Stimulated activated CD4-positive, alpha-beta T cell treated with anti-CD3 and anti-CD28 coated beads, Interleukin-1b, Interleukin-23, amount 100 ng/mL, for 1 hour (primary cell): ENCODE data around the gene REN.

Source experiments
- DNase-seq, 2 donors: peaks; one replicate each; pipeline ENCODE4 v3.0.0-alpha.2; 2020; ENCODE audit warnings: low read depth in 2 of 2

Gene REN

DNA sequence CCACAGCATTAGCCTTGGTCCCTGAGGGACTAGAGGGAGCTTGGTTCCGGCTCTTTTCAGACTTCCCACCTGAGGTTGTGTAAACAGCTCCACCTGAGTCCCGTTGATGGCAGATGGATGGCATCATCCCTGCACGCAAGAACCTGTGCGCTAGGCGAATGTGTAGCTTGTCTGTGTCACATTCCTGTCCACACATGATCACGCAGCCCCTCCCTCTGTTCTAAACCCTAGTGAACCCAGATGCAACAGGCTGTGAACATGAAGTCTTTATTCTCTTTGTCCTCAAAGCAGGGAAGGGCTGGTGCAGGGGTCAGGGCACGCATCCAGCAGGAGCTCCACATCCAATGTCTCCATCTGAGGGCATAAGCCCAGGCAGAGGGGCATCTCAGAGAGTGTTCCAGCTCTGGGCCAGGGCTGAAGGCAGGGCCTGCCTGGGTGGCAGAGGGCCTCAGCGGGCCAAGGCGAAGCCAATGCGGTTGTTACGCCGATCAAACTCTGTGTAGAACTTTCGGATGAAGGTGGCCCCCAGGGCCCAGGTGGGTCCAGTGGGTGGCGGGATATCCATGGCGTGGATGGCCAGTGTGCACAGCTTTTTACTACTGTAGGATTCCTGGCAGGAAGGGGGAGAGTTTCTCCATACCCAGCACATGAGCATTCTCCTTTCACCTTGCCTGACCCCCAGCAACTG is 11.4 kb downstream of the REN start:
- no peak for DNase-seq

DNA sequence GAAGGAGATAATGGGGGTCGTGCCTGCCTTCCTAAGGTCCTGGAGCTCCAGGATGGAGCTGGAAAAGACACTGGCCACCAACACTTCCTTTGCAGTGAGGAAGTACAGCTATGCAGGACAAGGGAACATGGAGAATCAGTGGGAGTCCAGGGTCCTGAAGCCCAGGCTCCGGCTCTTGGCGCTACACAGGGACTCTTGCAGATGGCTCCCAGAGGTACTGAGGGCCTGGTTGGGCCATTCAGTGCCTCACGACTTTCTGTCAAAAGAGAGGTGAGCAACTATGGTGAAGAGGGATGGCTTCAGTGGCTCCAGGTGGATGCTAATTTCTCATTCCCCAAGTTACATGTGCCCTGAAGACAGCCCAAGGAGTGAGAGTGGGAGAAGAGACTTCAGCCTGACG is 12.5 kb downstream of the REN start:
- no peak for DNase-seq

DNA sequence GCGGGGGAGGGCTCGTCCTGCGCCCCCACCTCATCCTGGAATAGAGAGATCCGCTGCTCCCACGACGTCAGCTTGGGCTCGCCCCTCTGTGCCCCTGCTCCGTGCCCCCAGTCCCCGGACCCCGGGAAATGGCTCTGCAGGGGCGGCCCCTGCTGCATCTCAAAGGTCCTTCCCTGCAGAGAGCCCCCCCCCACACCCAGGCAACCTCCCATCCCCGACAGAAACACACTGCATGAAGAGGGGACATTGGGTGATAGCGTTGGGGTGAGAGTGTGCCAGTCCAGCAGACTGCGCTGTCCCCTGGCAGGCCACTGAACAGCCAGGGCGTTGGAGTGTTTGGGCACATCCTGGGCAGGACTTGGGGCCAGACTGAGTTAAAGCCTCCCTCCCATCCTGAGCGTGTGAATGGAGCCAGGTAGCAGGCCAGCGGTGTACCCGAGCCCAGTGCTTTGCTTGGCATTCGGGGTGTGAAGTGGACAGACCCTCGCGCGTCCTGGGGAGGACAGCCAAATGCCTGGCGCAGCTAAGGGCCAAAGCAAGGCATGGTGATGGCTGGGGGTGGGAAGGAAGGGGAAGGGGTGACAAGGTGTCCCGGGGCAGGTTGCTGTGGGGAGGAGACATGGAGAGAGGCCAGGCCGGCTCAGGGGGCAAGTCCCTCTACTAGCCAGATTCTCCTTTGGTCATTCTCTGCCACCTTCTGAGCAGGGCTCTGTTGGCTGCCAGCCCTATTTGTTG is 13.7 kb downstream of the REN start:
- no peak for DNase-seq

DNA sequence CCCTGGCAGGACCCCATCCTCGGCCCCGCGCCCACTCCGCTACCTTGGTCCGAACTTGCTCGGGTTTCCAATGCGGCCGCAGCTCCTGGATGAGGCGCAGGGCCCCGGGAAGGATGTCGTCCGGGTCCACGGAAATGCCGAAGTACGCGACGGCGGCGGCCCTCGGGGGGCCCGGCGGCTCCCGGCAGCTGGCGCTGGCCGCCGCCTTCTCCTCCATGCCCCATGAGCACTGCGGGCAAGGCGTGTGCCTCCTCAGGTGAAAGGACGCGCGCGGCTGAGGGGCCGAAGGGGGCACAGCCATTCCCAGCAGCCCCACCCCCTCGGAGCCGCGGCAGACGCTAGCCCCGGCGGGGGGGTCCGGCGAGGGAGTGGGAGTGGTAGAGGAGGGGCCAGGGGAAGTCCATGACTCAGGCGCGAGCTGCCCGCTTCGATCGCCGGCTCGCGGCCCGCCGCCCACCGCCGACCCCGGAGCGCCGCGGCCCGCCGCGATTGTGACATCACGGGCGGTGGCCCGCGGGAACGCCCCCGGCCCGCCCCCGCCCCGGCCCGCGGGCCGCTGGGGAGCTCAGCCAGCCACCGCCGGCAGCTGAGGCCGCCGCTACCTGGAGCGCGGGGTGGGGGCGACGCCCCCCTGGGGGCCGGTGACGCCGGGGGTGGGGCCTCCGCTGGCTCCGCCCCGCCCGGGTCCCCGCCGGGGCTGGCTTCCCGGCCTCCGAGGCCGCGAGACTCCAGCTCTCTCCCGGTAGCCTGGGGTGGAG is 14.4 kb downstream of the REN start, which contains the start of gene ETNK2:
Gene ETNK2 (minus strand): TSS at position 493 of the 758 bp plus-strand sequence. CDS start 192 bp downstream, at position 301.
- DNase-seq = peak; percentile 12 to 30

DNA sequence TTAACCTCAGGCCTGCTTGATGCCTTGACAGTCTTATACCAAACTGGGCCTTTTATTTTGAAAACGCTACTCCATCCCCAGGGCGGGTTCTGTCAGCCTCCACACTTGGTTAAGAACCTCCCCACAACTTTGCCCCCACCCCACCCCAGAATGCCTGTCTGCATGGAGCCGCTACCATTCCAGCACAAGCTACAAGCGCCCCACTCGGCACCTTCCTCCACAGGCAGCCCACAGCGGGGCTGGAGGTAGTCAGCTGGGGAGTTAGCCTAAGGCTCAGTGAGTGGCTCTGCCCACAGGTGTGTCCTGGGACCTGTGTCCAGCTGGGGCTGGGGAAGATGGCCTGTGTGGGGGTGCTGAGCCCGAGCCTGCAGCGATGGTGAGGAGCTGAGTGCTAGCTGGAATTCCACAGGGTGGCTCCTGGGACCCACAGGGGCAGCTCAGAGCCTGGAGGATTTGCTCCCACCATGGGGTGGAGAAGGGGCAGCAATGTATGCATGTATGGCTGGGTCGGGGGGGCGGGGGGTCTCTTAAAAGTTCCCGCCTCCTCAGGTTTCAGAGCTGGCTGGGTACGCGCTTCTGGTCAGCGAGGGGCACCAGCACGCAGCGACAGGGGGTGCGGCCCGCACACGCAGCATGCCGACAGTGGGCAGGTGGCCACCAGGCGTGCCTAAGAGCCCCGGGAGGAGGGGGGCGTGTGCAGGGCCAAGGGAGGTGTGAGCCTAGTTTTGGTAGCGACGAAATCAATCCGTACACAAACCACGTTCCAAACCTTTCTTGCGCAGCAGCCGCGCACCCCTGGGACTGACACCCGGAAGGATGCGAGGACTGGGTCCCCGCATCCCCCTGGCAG is 15.2 kb downstream of the REN start:
- no peak for DNase-seq

DNA sequence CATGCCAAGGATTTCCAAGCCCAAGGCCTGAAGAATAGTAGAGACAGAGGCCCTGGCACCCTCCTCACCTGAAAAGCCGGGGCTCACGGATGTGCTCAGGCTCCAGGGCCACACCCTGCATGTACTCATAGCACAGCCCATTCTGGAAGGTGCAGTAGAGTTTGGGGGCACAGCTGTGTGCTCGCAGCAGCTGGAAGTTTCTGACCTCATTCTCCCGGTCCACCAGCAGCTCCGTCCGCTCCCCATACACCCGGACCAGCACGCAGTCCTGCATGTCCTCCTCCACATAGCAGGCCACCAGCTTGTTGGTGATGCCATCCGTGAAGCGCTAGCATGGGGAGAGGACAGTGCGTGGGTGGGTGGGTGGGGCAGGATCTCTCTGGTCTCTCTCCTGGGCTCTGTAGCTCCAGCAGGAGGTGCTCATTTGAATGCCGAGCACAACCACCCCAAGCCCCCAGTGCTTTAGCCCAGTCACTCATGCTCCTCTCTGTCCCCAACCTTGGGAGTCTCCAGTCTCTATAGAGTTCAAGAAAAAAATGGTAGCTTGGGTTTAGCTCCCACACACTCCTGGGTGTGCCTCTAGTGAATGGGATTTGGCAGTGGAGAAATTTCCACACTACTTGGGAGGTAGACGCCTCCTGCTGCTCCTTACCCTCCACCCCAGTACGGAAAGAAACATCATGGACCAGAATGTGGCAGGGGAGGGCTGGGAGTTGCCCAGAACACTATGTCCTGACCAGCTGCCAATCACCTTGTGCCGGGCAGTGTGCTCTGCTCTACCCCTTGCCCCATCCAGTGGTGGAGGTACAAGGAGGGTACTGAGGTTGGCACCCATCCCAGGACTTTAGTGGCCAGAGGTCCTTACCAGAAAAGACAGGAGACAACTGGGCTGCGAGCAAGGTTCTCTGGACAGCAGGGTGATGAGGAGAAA is 16.2 kb downstream of the REN start:
- no peak for DNase-seq

DNA sequence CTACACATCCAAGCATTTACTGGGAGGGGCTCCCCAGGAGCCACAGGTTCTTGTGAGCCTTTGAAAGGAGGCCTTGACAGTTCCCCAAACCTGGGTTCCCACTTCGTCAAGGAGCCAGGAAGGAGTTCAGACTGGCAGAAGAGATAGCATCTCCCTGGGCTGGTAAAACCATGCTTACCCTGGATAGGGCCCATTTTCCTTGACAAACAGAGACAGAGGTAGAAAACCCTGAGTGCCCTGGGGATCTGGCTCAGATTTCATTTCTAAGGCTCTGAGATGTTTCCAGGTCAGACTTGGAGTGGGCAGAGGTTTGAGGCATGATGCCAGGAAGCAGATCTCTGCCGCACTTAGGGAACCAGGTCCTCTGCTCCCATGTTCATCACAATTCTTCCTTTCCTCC is 17.0 kb downstream of the REN start:
- no peak for DNase-seq

DNA sequence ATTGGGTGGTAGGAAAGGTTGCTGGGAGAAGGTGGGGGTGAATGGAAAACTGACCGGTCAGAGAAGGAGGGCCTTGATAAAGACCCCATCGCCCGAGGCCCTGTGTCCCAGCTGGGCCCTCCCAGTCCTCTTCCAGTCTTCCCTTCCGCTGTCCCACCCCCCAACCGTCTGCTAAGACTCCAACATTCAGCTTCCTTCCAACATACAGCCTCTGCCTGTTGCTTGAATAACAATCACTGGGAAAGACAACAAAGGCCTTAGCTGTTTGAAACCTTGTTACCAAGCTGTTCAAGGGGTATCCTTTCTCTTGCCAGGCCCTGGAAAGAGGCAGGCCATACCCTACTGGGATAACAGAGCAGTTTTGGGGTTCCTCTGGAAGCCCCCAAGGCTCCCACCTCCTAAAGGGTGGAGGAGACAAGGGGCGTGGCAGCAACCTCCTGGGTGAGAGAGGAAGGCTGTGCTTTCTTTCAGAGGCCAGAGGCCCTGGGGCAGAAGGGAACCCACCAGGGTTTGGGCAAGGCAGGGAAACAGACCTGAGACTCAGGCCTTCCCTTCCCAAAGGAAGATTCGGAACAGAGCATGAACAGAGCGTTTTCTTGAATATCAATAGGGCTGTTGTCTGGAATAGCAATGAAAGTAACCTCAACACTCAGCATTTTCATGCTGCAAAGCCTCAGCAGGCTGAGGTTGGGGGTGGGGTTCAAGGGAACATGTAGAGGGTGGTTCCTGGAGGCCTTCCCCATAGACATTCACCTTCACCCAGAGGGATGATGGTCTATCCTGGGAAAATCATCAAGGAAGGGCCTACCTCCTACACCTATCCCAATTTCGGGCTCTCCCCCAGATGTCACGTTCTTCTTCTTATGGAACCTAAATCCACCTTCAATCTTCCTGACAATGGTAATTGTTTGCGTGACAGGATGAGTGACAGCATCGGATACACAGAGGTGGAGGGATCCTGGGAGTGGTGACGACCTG is 18.4 kb downstream of the REN start:
- DNase-seq = no peak

DNA sequence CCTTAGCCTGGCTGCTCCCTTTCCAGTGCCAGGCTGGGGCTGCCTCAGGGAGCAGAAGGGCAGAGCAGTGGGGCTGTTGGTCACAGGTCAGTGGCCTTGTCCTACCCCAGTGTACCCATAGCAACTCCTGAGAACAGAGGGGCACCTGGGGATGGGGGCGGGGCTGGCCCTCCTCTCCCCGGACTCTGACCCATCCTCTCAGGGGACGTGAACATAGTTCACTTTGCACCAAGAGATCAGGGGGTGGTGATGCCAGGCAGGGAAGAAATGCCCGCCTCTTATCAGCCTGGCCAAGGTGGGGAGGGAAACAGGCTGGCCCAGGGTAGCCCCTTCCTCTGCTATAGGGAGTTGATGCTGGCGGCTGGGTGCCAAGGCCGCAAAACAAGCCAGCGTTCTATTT is 19.2 kb downstream of the REN start:
- no peak for DNase-seq

DNA sequence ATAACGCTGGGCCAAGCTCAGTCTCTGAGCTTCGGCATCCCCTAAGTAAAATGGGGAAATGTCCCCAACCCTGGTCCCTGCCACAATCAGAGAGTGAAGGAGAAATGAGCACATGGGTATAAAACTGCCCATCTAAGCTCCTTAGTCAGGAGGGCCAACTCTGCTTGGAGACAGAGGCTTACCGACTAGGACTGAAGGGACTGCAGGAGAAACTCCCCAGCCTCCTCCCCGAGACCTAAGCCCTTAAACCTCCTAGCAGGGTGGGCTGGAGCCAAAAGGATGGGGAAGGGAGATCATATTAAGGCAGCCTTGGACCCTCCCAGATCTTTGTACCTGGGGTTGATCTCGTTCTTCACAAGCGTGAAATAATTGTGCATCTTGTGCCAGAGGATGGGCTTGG is 19.8 kb downstream of the REN start:
- no peak for DNase-seq

DNA sequence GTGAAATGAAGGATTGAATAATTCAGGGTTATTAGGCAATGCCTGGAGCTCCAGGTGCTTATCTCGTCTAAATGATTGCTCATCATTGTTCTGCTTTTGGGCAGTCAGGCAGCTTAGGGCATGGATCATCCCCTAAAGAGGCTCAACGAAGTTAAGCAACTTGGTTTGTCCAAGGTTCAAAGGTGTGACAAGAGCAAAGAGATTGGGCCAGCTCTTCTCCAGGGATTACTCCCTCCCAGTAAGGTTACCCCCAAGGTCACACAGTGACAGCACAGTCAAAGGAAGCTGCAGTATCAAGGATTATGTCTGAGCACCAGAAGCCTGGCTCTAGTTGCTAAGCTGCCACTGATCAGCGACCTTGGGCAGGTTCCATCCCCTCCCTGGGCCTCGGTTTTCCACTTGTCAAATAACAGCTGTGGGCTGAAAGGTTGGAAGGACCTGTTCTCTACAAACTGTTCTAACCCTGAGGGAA is 21.1 kb downstream of the REN start:
- DNase-seq = no peak

DNA sequence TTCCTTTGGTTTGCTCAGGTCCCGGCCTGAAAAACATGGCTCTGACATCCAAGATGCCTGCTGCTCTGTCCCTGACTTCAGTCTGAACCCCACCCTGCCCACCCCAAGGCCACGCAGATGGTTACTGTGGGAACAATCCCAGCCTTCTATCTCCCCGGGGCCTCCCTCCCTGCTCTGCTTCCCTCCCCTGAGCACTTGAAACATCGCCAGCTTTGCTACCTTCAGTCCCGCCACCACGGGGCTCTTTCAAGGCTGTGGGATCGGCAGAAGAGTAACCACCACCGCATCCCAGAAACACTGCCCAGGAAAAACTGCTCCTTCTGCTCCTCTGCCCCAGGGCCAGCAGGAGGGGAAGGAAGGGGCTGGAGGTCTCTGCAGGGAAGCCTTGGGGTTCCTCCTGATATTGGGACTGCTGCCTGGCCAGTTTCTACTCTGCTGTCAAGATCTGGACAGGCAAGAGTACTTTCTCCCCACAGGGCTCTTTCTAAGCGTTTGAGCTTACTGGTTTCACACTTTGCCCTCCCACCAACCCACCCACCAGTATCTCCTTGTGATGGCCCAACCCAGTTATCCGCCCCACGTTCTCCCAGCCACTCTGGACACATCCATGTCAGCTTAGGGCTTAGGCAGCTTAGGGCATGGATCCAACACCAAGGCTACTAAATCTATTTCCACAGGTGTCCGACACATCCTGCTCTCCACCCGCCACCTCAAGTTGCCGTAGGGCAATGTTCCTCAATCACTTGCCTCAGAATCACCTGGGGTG is 22.7 kb downstream of the REN start:
- DNase-seq = no peak

DNA sequence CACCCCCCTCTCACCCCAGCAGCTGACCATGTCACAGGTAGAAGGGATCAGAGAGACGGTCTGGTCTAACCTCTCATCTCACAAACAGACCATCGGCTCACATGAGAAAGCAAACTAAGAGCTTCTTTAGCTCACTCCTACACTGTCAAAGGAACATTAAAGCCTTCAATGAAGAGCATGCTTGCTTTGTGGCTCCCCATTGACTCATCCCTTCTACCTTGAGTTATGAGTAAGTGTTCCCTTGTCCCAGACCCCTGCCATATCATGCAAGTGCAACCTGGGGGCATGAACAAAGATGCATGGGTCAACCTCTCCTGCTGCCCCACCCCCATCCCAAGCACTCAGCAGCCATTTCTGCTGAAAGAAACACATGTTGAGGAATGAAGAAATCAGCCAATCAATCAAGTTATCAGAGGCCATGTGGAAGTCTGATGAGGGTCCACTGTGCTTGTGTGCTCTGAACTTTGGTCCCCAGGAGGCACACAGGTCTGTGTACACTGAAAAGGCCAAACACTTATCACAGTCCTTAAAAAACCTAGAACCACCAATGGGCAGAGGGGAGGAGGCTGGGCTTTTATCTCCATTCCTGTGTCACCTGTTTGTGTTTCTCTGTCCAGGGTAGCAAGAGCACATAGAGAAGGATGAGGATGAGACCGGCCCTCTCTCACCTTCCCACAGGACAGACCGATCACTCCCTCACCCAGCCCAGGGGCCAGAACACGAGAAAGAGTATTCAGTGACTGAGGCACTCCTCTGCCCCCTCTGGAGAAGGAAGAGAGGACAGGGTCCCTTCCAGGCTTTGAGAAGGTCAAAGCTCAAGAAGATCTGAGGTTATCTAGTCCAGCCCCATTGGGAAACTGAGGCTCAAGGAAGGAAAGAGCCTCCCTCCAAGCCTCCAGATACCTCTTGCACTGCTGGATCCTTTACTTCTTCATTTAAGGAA is 23.8 kb downstream of the REN start:
- DNase-seq = no peak

DNA sequence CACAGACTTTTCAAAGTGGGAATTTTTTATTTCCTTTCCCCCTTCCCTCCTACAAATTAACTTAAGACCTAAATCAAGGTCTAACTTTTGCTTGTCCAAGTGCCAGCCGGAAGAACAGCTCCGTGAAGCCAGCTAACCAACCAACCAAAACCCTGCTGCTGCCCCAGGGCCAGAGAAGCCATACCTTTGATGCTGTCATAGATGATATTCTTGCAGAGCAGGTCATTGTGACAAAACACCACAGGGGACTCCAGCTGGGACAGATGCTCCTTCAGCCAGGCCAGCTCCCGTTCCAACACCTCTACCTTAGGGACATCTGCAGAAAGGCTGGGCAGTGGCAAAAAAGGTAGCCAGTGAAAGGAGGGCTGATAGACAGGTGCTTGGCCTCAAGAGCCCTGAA is 25.0 kb downstream of the REN start:
- no peak for DNase-seq

DNA sequence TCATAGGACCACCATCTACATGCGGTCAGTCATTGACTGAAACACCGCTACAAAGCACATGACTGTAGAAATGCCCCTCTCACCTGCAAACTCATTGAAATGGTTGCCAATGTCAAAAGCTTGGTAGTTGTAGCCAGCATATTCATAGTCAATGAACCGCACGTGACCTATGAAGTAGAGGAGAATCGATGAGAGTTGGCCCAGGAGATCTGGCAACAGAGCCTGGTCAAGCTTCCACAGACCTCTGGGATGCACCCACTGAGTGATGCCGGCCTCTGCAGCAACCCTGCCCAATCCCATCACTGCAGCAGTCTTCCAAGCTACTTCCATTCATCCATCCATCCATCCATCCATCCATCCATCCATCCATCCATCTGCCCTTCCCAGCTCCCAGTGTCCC is 26.2 kb downstream of the REN start:
- DNase-seq = no peak

DNA sequence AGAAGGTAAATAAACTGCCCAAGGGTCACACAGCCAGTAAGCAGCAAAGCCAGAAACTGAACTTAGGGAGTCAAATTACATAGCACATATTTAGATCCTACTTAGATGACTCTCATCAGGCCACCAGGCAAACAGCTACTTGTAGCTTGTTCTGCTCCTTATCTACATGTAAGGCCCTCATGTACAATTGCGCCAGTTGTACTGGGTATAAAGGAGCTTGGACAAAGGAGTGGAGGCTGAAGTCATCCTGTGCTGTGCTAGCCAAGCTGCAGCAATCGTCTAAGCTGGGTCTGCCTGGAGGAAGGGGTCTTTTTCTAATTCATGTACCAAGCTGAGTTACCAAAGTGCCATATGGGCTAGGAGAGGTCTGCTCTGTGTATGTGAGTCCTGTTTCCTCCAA is 27.0 kb downstream of the REN start:
- DNase-seq = no peak

DNA sequence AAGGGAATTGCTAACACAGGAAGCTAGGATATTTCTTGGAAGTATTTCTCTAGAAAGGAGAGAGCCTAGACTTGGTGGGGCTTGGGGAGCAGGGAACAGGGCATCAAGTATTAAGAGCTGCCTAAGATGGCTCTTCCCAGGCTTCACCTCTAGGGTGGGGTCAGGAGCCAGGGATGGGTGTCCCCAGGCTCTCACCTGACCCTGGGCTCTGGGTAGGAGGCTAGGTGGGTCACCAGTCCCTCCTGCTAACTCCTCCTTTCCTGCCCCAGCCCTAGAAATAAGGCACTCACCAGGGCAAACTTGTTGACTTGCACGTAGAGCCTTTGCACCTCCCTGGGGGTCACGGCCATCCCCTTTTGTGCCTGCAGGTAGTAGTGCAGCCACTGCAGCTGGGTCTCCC is 29.3 kb downstream of the REN start:
- no peak for DNase-seq
